TTC549 (cell line): ENCODE data around the gene ATE1.
"Not testable (repeated sequence)": the region's sequence is repeated elsewhere in the genome, so short reads cannot be mapped to it uniquely, and the experiment has no call there.

ENCODE experiments used
- FAIRE-seq: peaks from 2 replicates; lab custom pipeline; 2012; peaks lifted over from hg19 to GRCh38; lab: Jason Lieb, UNC

ATE1 gene

DNA sequence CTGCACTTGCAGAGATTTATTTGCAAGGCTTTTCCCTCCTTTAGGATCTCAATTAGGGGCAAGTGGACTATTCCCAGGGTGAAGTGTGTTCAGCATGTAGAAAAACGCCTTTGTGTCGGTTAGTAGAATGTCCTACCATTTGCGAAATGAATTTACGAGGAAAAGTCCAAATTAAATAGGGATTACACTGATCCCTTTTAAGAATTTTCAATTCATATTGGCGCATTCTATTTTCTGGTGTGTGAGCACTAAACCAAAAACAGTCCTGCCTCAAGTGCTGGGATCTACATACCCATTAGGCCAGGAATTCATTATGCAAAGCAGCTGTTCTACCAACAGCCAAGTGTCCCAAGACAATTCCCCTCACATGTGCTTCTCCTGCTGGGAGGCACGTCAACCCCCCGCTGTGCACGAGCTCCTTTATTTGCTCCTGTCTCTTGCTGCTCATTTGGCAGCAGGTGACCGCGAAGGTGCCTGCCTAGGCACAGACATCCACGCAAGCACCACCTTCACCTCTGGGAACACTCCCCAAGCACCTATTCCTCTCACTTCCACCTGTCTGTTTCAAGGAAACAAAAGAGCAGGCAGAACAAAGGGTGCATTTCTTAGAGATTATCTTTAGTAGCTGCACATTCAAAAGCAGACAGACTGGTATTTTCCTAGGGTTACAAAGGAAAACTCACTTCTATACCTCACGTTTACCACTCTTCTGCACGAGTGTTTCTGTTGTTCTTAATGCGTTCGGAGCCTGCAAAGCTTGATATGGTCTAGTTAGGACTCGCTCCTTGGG is 195.0 kb downstream of the ATE1 start:
- FAIRE-seq: no peak

DNA sequence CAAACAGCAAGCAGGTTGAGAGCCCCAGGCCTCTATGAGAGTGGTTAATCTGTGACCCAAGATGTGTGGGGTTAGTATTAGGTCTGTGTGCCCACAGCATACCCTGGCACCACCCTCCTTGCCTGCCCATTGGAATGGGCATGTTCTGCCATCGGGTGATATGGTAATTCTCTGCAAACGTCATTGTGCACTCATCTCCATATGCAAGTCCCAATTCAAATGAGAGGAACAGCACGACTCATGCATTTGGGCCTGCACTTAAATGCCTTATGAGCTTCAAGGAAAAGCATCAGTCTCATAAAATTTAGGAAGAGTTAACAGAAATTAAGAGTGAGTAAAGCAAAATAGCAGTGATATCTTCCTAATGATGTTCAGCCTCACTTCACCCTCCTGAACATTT is 195.7 kb downstream of the ATE1 start:
- FAIRE-seq: no peak

DNA sequence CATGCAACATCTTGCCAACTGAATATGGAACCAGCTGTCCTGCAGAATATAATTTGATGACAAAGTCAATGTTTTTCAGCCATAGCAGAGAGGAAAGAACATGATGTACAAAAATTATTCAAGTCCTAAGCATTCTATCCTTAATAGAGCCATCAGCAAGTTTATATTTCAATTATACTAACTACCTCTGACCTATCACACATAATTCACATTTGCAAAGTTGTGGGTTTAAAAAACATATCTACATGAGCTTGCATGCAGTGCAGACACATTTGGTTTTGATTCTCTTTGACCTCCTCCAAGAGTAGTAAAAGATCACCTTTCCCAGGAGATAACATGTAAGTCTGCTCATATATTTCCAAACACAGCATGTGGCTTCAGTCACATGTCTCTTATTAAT is 203.5 kb downstream of the ATE1 start:
- no peak for FAIRE-seq

DNA sequence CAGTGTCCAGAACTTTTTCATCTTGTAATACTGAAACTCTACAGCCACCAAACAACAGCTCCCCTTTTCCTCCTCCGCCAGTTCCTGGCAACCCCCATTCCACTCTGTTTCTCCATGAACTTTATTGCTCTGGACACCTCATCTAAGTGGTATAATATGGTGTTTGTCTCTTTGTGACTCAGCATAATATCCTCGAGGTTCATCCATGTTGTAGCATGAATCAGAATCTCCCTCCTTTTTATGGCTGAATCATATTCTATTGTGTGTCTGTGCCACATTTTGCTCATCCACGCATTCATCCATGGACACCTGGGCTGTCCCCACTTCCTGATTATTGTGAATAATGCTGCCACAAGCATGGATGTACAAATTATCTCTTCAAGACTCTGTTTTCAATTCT is 205.2 kb downstream of the ATE1 start:
- FAIRE-seq: no peak

DNA sequence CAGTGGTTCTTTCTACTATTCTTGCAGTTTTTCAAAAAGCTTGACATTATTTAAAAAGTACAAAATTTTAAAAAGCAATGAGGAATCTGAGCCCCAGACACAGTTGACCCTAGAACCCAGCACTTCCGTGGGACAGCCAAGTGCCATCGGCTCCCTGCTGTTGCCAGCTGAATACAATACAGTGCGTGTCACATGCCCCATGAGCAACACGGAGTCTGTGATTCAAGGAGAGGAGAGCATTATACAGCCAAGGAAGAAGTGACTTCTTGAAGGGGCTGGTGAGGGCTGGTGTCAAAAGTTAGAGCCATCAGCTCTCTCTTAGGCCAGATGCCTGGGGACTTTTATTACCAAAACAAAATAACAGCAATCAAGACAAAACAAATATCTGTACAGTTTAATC is 206.6 kb downstream of the ATE1 start:
- FAIRE-seq: no peak

DNA sequence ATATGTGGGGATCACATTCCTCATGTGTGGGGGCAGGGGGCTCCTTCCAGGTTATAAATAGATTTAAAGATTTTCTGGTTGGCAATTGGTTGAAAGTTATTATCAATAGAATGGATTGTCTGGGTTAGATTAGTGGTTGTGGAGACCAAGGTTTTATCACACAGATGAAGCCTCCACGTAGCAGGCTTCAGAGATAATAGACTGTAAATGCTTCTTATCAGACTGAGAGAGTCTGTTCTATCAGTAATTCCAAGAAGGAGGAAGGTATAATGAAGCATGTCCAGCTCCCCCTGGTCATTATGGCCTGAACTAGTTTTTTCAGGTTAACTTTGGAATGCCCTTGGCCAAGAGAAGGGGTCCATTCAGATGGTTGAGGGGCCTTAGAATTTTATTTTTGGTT is 211.9 kb downstream of the ATE1 start:
- FAIRE-seq: no peak

DNA sequence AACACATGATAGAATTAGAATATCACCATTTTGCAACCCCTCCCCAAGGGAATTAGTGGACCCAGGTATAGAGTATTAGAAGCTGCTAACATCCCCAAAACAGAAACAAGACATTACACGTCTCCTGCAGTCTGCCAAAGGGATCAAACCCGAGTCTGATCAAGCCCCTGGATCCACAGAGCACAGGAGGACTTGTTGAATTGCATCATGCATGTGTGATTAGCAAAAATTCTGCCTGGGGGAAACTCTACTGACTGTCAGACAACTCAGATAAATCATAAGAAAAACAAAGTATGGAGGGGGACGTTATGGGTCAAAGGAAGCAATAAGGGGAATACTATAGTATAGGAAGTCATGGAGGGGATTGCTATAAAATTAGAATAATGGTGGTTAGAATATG is 212.8 kb downstream of the ATE1 start:
- no peak for FAIRE-seq

DNA sequence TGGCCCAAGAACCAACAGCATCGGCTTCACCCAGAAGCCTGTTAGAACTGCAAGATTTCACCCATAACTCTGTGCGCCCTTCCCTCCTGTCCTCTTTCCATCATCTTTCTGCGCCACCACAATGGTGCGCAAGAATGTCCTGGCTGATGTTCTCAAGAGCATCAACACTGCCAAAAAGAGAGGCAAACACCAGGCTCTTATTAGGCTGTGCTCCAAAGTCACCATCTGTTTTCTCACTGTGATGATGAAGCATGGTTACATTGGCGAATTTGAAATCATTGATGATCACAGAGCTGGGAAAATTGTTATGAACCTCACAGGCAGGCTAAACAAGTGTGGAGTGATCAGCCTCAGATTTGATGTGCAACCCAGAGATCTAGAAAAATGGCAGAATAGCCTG is 214.3 kb downstream of the ATE1 start:
- no peak for FAIRE-seq

DNA sequence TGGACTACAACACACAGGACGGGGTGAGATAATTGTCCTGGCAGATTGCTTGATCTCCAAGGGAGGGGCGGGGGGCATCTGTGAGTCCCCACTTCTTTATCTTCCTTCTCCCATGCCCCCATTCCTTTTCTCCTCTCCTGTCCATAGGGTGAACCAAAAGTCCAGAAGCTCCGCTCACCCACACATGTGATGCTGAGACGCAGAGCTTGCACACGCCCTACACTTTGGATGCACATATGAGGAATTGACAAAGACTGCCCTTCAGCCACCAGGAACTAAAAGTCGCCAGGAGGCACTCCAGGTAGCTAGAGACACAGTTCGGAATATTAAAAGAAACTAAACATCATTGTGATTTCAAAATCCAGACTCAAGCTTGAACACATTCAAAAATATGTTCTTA is 216.9 kb downstream of the ATE1 start:
- no peak for FAIRE-seq

DNA sequence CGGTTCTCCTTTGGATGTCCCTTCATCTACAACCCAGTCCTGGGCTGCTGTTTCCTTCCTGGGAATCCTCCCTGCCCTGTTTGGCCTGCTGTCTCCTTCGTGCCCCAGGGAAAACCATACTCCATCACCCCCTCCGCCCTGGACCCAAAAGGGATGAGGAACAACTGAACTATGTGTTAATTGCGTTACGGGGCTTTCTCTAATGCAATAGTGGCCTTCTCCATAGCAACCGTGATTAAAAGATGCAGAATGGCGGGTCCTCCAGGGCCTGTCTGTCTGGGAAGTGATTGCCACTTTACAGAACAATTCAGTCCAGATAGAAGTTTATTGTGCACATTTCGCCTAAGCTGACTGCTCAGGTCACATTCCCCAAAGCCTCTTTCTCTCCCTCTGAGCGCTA is 217.6 kb downstream of the ATE1 start:
- no peak for FAIRE-seq

DNA sequence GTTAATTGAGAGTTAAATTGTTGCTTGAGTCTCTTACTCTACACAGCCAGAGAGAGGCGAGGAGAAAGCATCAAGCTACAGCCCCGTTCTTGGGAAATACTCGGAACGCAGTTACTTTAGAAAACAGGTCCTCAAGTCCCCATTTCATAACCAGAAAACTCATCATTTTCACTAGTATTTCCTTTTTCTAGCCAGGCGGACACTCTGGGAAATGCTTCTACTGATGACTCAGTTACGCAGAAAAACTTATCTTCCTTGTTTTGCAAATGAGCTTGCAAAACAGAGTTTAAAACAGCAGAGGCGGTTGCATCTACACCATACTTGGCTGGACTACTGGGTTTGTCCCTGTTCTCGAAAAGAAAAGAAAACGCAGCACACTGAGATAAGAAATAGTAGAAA is 218.2 kb downstream of the ATE1 start:
- FAIRE-seq: no peak

DNA sequence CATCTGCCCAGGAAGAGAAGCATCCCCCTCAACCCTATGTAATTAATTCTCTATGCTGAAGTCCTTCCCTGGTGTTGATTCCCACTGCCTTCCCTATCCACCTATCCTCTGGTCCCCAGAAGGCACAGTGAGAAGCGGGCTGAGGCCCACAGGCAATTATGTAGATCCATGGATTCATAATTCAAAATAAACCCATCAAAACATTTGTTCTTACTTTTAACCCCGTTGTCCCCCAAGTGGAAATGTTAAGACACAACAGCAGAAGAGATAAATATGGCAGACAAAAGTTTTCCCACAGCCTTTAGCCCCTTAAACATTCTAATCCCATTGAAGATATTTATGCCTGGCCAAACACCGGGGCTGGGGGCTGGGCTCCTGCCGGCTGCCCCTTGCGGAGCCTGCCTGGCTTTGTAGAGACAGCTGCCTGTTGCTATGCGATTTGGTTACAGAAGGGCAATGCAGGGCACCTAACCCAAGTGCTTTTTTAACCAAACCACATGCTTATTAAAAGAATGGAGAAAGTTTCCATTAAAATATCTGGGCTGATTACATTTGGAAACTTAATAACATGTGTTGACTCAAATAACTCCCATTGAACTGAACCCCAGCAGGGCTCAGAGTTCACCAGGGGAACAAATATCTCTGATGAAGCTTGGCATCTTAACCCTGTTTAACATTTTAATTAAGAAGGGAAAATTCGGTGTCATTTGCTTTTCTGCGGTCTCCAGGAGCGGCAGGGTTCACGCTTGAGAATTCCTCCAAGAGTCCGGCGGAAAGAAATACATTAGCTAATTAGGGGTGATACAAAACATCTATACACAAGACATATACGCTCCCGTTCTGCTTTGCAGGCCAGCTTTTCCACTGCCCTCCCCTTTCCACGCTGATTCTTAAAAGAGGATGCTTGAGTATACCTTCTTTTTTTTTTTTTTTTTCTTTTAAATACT is 218.8 kb downstream of the ATE1 start:
- FAIRE-seq: no peak

DNA sequence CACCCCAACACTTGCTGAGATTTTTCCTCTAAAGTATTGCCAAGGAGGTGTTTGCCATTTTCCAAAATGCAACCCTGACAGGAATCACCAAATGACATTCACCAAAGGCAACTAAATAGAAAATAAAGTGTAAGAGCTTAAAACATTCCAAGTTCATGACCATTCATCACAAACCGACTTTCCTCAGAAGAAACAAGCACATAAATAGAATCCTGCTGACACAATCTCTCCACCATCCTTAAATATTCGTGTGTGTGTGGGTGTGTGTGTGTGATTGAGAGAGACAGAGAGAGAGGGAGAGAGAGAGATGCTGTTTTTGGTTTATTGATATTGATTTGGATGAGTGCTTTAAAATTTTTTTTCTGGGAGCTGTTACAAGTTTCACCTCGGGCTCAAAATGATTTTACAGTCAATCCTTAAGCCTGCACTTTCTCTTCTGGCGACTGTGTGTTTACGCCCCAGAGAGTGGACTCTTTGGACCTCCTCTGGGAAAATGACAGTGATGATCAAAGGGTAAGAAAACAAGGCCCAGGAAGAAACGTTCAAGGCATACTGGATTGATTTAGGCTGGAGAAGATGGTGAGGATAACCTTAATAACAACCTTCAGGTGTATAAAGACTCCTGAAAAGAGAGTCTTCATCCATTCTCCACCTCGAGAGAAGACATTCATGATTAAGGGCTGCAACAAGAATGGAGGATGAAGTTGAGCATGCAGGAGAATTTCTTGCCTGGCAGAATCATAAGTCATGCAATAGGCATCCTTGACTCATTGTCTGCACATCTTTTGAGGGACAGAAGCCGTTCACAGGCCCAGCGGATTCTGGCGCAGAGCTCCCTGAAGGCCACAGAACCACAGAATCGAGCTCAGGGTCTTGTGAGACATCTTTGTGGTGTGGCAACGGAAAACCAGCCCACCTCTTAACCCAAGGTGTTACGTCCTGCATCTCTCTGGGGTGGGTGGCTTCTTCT is 225.2 kb downstream of the ATE1 start:
- no peak for FAIRE-seq

DNA sequence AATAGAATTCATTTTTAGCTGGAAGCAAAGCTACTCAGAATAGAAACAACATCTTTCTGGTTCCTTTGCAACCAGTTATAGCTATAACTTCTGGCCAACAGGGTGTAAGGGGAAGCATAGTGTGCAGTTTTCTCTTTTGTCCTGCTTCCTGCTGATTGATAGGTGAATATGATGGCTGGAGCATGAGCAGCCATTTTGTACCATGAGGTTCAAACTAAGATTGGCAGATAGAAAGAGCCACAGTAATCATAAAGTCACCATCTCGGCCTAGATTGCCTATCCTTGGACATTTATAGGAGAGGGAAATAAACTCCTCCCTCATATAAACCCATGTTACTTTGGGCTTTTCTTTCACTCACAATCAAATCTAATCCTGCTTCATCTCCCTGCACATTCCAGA is 227.4 kb downstream of the ATE1 start:
- FAIRE-seq: no peak

DNA sequence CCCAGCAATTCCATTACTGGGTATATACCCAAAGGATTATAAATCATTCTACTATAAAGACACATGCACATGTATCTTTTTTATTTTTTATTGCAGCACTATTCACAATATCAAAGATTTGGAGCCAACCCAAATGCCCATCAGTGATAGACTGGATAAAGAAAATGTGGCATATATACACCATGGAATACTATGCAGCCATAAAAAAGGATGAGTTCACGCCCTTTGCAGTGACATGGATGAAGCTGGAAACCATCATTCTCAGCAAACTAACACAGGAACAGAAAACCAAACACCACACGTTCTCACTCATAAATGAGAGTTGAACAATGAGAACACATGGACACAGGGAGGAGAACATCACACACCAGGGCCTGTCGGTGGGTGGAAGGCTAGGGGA is 228.1 kb downstream of the ATE1 start:
- FAIRE-seq: not testable (repeated sequence)

DNA sequence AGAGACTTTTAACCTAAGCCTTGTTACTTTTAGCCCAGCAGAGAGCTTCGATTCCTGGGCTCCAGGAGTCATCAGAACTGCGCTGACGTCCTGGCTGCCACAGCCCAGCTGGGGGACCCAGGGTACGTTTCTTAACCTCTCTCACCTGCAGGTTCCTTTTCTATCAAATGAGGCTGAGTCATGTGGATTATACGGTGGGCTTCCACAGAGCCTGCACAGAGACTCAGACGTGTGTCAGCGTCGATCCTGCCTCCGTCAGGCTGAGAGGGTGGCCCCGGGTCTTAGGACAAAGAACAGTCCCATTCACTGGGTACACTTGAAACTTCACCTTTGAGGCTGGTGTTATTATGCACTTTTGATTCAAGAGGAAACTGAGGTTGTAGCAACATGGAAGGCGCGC is 228.9 kb downstream of the ATE1 start:
- FAIRE-seq: no peak

DNA sequence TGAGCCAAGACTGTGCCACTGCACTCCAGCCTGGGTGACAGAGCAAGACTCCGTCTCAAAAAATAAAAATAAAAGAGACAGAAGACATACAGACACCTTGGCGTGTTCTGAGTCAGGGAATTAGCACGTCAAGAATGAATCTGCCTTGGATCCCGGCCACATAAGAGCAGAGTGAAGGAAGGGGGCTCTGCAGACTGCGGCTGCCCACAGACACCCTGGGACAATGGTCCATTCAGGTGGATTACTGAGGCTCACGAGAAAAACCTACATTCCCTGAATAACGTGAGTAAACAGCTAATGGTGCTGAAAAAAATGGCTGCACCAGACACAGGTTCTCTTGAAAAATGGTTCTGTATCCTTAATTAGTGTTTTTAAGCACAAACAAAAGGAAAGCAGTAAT is 229.5 kb downstream of the ATE1 start:
- no peak for FAIRE-seq

DNA sequence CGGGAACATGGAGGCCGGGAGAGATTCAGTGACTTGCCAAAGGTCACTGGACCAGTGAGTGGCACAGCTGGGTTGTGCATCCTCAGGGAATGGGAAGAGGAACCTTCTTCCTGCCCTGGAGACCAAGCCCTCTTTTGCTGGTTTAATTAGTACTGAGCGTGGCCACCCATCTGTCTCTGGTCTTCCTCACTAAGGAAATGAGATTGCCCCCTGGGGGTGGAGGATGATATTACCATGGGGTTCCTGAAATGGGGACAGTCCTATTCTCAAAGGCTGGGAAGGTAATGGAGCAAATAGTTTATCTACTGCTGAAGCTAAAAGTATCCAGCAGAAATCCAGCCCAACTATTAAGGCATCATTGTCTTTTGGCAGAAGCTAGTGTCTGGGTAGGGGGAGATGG is 231.0 kb downstream of the ATE1 start:
- no peak for FAIRE-seq

DNA sequence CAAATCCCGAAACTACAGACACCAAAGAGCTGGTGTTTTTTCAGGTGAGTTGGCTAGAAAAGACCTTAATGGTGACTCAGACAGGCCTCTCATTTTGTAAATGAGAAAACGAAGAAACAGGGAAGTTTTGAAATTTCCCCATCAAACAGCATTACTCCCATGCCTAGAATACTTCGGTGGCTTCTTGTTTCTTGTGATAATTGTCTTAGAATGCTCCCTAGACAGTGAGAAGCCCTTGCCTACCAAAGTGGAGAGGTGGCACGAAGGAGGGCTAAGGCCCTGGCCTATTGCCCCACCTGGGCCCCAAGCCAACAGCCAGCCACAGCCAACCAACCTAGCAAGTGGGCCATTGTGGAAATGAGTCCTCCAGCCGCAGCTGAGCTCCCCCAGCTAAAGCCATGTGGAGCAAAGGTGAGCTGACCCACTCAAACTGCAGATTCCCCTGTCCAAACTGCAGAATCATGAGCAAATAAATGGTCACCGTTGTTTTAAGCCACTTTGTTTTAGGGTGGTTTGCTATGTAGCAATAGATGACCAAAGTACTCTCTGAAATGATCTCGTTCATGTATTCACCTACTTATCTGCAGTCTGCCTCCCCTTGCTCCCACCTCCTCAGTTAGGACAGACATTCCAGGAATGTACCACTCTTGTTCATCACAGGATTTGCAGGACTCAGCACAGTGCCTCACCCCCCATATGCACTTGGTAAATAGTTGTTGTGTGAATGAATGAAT is 231.9 kb downstream of the ATE1 start:
- FAIRE-seq: no peak

DNA sequence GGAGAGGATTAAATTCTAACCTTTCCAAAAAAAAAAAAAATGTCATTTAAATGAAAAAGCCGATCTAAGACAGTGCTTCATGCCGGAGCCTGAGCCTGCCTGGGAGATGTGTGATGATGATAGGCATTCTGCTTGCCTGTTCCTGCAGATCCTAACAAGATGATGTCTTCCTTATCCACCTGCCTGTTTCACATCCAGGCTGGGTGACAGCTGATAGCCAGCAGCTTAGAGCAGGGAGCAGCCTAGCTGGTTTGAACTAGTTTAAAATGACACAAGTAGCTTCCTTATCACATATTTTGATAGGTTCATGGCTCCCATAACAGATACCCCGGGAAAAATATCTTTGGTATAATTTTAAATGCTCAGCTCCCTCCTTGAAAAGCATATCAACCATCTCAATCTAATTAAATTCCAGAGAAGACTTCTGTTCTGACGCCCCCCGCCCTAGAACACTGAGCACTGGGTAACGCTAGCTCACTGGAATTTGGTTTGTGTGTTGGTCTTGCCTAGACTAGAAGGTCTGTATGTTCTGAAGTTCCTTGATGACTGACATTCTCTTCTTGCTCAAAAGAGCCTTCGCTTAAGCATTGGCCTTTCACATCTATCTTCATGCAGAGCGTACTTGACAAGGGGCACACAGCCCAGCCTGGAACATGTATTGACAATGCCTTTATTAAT is 232.7 kb downstream of the ATE1 start:
- FAIRE-seq: no peak

DNA sequence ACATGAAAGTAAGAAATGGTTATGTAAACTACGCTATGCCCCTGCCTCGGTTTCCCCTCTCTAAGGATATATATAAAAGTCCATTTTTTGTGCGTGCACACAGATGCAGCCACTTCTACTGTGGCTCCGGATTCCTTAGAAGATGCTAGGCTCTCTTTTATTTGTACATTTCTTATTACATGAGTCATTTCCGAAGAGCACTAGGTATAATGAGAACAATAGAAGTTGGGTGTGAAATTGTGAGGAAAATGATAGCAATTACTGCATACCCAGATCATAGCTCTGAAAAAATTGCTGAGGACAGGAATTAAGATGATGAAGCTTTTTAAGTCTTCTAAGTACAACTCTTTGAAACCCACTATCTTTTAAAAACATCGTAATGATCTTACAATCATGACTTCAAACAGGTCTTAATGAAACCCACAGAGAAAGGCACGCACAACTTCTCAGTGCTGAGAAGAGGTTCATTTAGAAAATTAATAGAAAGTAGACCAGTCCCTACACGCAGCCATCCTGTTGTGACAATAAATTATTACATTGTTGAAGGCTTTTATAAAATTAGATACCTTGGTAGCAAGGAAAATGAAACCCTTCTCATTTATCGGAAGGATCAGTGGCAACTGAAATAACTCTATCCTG is 233.4 kb downstream of the ATE1 start:
- no peak for FAIRE-seq
